Testis (tissue), 2 donors: ENCODE results near the gene MYLK.

Experiments
- CTCF ChIP-seq, 3 experiments: fragments of 450-650 bp in 2 of 3; fragments of 200-600 bp in 1 of 3; sonication (generic) in 1 of 3; IDR thresholded peaks; one replicate each; pipeline ENCODE4 v1.5.1; 2016 to 2019; ENCODE audit warnings: antibody characterized with exemption in 3 of 3, mild to moderate bottlenecking in 2 of 3, moderate library complexity in 1 of 3
- POLR2A ChIP-seq: fragments of 450-650 bp; IDR thresholded peaks from one replicate; pipeline ENCODE4 v1.6.1; 2017; ENCODE audit warnings: antibody characterized with exemption, mild to moderate bottlenecking, moderate library complexity

- no peak for TF ChIP-seq CTCF (IDR thresholded peaks at IDR 0.05)
- no peak for TF ChIP-seq POLR2A
Observed at GRCh38 chr3:123751433-123751832, 132.7 kb downstream of the MYLK start.
